SK-N-SH (cell line): Measurements from ENCODE around the gene GREM2.

Experiments used
- CTCF ChIP-seq: fragments of 200-600 bp; sonication (generic); IDR thresholded peaks from 2 replicates; pipeline ENCODE4 v1.6.1; 2017; ENCODE audit warnings: antibody characterized with exemption, mild to moderate bottlenecking, moderate library complexity
- REST ChIP-seq: IDR thresholded peaks from 2 replicates; pipeline ENCODE4 v1.6.1; 2012; ENCODE audit warnings: mild to moderate bottlenecking, low read depth, low read length, moderate library complexity

DNA sequence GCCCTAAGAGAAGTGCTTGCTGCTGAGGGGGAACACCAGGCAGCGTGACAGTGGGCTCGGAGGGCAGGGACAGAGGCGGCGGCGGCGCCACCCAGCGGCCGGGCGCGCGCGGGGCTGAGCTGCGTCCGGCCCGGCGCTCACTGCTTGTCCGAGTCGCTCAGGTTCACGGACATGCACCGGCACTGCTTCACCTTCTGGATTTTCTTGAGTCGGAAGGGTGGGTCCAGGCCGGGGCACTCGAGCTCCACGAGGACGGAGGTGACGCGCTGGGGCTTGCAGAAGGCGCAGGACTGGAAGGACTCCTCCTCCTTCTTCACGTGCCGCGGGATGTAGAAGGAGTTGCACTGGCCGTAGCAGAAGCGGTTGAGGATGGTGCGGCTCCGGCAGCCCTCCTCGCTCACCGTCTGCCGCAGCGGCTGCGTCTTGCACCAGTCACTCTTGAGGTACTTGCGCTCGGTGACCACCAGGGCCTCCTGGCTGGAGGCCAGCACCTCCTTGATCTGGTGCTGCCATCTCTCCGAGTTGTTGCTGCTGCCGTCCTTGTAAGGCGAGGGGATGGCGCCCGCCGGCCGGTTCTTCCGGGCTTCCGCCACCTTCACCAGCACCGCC lies 119.0 kb downstream of the GREM2 start:
- TF ChIP-seq CTCF (no peak; the same call in none of the 2 replicates), REST (no peak)
